Nephron progenitor cell (in vitro differentiated cells): ENCODE measurements around the gene PEMT.

Experiments used
- DNase-seq: peaks from one replicate; pipeline ENCODE4 v3.0.0; 2021
- H3K27ac Mint-ChIP-seq: 2 replicates; pipeline ENCODE4 v1.8.0; 2021; ENCODE audit warnings: mild to moderate bottlenecking, moderate library complexity, mixed read lengths
- H3K27me3 Mint-ChIP-seq: 2 replicates; pipeline ENCODE4 v1.8.0; 2021; ENCODE audit warnings: mild to moderate bottlenecking, low read depth, mixed read lengths; ENCODE audit not compliant: poor library complexity
- H3K36me3 Mint-ChIP-seq: 2 replicates; pipeline ENCODE4 v1.8.0; 2021; ENCODE audit warnings: low read depth, mixed read lengths
- H3K4me1 Mint-ChIP-seq: 2 replicates; pipeline ENCODE4 v1.8.0; 2021; ENCODE audit warnings: mixed read lengths
- H3K4me3 Mint-ChIP-seq: 2 replicates; pipeline ENCODE4 v1.8.0; 2021; ENCODE audit warnings: mild to moderate bottlenecking, moderate library complexity, mixed read lengths
- H3K9me3 Mint-ChIP-seq: 2 replicates; pipeline ENCODE4 v1.8.0; 2021; ENCODE audit warnings: mild to moderate bottlenecking, moderate library complexity, mixed read lengths
- CTCF ChIP-seq: fragments of 200-600 bp; sonication (generic); IDR thresholded peaks from 2 replicates; pipeline ENCODE4 v1.5.0; 2021; ENCODE audit warnings: antibody characterized with exemption

PEMT gene

GRCh38 chr17:17547210-17547764, 44.2 kb downstream of the PEMT start:
- Mint-ChIP-seq H3K4me1 (peaks cover 24% of the 10 kb centered on the region), H3K36me3 (peaks cover 4% of the 10 kb centered on the region), H3K9me3 (no peaks in the 10 kb centered on the region), H3K27ac (no peak overlapping the region), H3K27me3 (peaks cover 3% of the 10 kb centered on the region), H3K4me3 (no peak overlapping the region)
- no peak for DNase-seq
- TF ChIP-seq CTCF, result no peak

GRCh38 chr17:17546399-17547185, 44.9 kb downstream of the PEMT start:
- Mint-ChIP-seq H3K36me3 (peaks cover 4% of the 10 kb centered on the region), H3K27me3 (peaks cover 3% of the 10 kb centered on the region), H3K27ac (no peak overlapping the region), H3K4me3 (no peak overlapping the region), H3K4me1 (peaks cover 20% of the 10 kb centered on the region), H3K9me3 (no peaks in the 10 kb centered on the region)
- no peak for TF ChIP-seq CTCF
- no peak for DNase-seq

- Mint-ChIP-seq H3K9me3 (no peaks in the 10 kb centered on the region), H3K4me3 (no peak overlapping the region), H3K36me3 (peaks cover 4% of the 10 kb centered on the region), H3K27ac (peak overlapping the region; percentile 6), H3K4me1 (peaks cover 17% of the 10 kb centered on the region), H3K27me3 (peaks cover 3% of the 10 kb centered on the region)
- no peak for DNase-seq
- TF ChIP-seq CTCF, result no peak
Measured at GRCh38 chr17:17545984-17546383, 45.5 kb downstream of the PEMT start.

- Mint-ChIP-seq H3K36me3 (peaks cover 4% of the 10 kb centered on the region), H3K4me1 (peaks cover 17% of the 10 kb centered on the region), H3K27me3 (peaks cover 3% of the 10 kb centered on the region), H3K27ac (no peak overlapping the region), H3K9me3 (no peaks in the 10 kb centered on the region), H3K4me3 (no peak overlapping the region)
- DNase-seq, result no peak
- TF ChIP-seq CTCF, result no peak
Measured at GRCh38 chr17:17545031-17545820, 46.3 kb downstream of the PEMT start.

GRCh38 chr17:17542906-17543635, 48.4 kb downstream of the PEMT start:
- no peak for TF ChIP-seq CTCF
- H3K27me3 Mint-ChIP-seq, result no peaks in the 10 kb centered on the region
- no peak overlapping the region for H3K27ac Mint-ChIP-seq
- H3K4me1 Mint-ChIP-seq, result peaks cover 32% of the 10 kb centered on the region
- no peak overlapping the region for H3K4me3 Mint-ChIP-seq
- no peak for DNase-seq
- H3K36me3 Mint-ChIP-seq, result peaks cover 4% of the 10 kb centered on the region
- no peaks in the 10 kb centered on the region for H3K9me3 Mint-ChIP-seq
